ENCODE measurements around the gene PPP3R2. TPM values are rescaled to one million over a fixed set of nuclear protein-coding genes. Genes with fewer than 3 reads are reported as not detected.

Gene PPP3R2
- polyA plus RNA-seq, 1 experiment, result not detected

- no peak for DNase-seq (ENCODE audit: low read depth)
- CTCF ChIA-PET, result interaction anchor here (0.7 to 1.7 kb wide), 3 partner anchors 107 to 120 kb away, joined by 3 to 7 read pairs (median 3); no protein-coding TSS in a partner anchor
Observed at GRCh38 chr9:101569741-101570501, 24.8 kb downstream of the PPP3R2 start.

GRCh38 chr9:101567725-101568350 lies 26.9 kb downstream of the PPP3R2 start:
- ChIA-PET POLR2A (no interaction called here), CTCF (interaction anchor here (0.8 to 2.2 kb wide), 11 partner anchors 9 to 119 kb away, joined by 3 to 10 read pairs (median 4); partner anchors contain the start of gene RNF20)
- no peak for TF ChIP-seq CTCF (IDR thresholded peaks at IDR 0.05; ENCODE audit: insufficient read depth, low read depth, low read length)
- no peak for DNase-seq (ENCODE audit: low read depth)
- Histone ChIP-seq H3K27me3 (ENCODE audit: control insufficient read depth, insufficient read depth, low read length) (no peaks in the 10 kb centered on the region), H3K4me3 (ENCODE audit: low read depth, low read length) (no peak overlapping the region), H3K36me3 (ENCODE audit: control insufficient read depth, insufficient read depth, low read length) (peaks cover 4% of the 10 kb centered on the region; the same call in 1 of the 2 replicates)

More at GRCh38 chr9:101569741-101570501, 24.8 kb downstream of the PPP3R2 start:
- no peaks in the 10 kb centered on the region for H3K36me3 ChIP-seq (ENCODE audit: control insufficient read depth, insufficient read depth, low read length)
- no peaks in the 10 kb centered on the region for H3K27me3 ChIP-seq (ENCODE audit: control insufficient read depth, insufficient read depth, low read length)
- no peak for TF ChIP-seq CTCF (IDR thresholded peaks at IDR 0.05; ENCODE audit: insufficient read depth, low read depth, low read length)
- POLR2A ChIA-PET, result no interaction called here
- no peak overlapping the region for H3K4me3 ChIP-seq (ENCODE audit: low read depth, low read length)

- POLR2A ChIA-PET, result interaction anchor here (0.6 kb wide), 1 partner anchor 78 kb away, joined by 3 read pairs; no protein-coding TSS in a partner anchor
- H3K27me3 ChIP-seq (ENCODE audit: control insufficient read depth, insufficient read depth, low read length), result no peaks in the 10 kb centered on the region
- DNase-seq (ENCODE audit: low read depth), result no peak
- H3K36me3 ChIP-seq (ENCODE audit: control insufficient read depth, insufficient read depth, low read length), result peaks cover 6% of the 10 kb centered on the region; the same call in 1 of the 2 replicates
- CTCF ChIA-PET, result interaction anchor here (0.8 to 2.2 kb wide), 11 partner anchors 9 to 118 kb away, joined by 3 to 10 read pairs (median 4); partner anchors contain the start of gene RNF20
- no peak overlapping the region for H3K4me3 ChIP-seq (ENCODE audit: low read depth, low read length)
- TF ChIP-seq CTCF (IDR thresholded peaks at IDR 0.05; ENCODE audit: insufficient read depth, low read depth, low read length), result peak; percentile 59
Observed at GRCh38 chr9:101566904-101567724, 27.7 kb downstream of the PPP3R2 start.

GRCh38 chr9:101564252-101564651 lies 30.5 kb downstream of the PPP3R2 start:
- POLR2A ChIA-PET, result interaction anchor here (0.6 kb wide), 1 partner anchor 20 kb away, joined by 9 read pairs; no protein-coding TSS in a partner anchor
- Histone ChIP-seq H3K27me3 (ENCODE audit: control insufficient read depth, insufficient read depth, low read length) (no peaks in the 10 kb centered on the region), H3K4me3 (ENCODE audit: low read depth, low read length) (no peak overlapping the region), H3K36me3 (ENCODE audit: control insufficient read depth, insufficient read depth, low read length) (peaks cover 11% of the 10 kb centered on the region)
- no peak for TF ChIP-seq CTCF (IDR thresholded peaks at IDR 0.05; ENCODE audit: insufficient read depth, low read depth, low read length)
- CTCF ChIA-PET, result interaction anchor here (0.5 to 2.8 kb wide), 5 partner anchors 14 to 1253 kb away, joined by 3 to 13 read pairs (median 6); no protein-coding TSS in a partner anchor
- no peak for DNase-seq (ENCODE audit: low read depth)
